Measurements from ENCODE around the gene PAMR1.

GRCh38 chr11:35566885-35567284 is 41.5 kb upstream of the PAMR1 start:
- TF ChIP-seq PHF8 (IDR thresholded peaks at IDR 0.05; ENCODE audit: borderline replicate concordance, low read depth) (no peak), TP53 (CRISPR knock-in tag; IDR thresholded peaks at IDR 0.05) (no peak), CTCF (IDR thresholded peaks at IDR 0.05) (no peak), JUNB (IDR thresholded peaks at IDR 0.05) (no peak)

Measured in A549 (cell line).